ENCODE measurements around the gene NOP56. TPM values are rescaled to one million over a fixed set of nuclear protein-coding genes. Genes with fewer than 3 reads are reported as not detected.

The NOP56 gene
- total RNA-seq, 5 donors from 2014 or later (not counting 1 experiment from before 2014, with no cell fraction given) = 243 to 279 (median 270) TPM

GRCh38 chr20:2619337-2619736, 33.1 kb upstream of the NOP56 start:
- H3K36me3 Mint-ChIP-seq = no peaks in the 10 kb centered on the region
- Histone ChIP-seq H3K27me3 (replicated peaks in 1 of 2; ENCODE audit: control insufficient read depth in 2 of 2, extremely low read depth in 1 of 2, insufficient read depth in 2 of 2, low read length in 1 of 2) (peaks cover 0 to 21% of the 10 kb centered on the region in 2 experiments), H3K4me1 (ENCODE audit: control insufficient read depth in 1 of 2, extremely low read depth in 1 of 2, insufficient read depth in 2 of 2, low read length in 2 of 2) (no peaks in the 10 kb centered on the region), H3K4me3 (ENCODE audit: control insufficient read depth in 1 of 2, extremely low read depth in 1 of 2, low read length in 1 of 2) (no peak overlapping the region), H3K27ac (ENCODE audit: low read length) (no peak overlapping the region), H3K36me3 (ENCODE audit: control insufficient read depth in 2 of 2, extremely low read depth in 1 of 2, insufficient read depth in 1 of 2, low read length in 1 of 2) (no peaks in the 10 kb centered on the region), H3K9me3 (no peaks in the 10 kb centered on the region)
- peaks cover 48 to 49% of the 10 kb centered on the region in 2 donors for H3K27me3 Mint-ChIP-seq
- POLR2A ChIA-PET = no interaction called here
- no peak overlapping the region for H3K27ac Mint-ChIP-seq
- peaks cover 0 to 7% (median 3%) of the 10 kb centered on the region in 3 donors for H3K9me3 Mint-ChIP-seq
- CTCF ChIA-PET = no interaction called here
- no peak overlapping the region for H3K4me3 Mint-ChIP-seq
- no peaks in the 10 kb centered on the region for H3K4me1 Mint-ChIP-seq
- ATAC-seq (replicated peaks in 1 of 4) = no peak
- no peak for DNase-seq
- 50% methylated on average over 2 of the region's 2 CpGs for WGBS (ENCODE audit: insufficient coverage)

GRCh38 chr20:2619961-2620595, 32.4 kb upstream of the NOP56 start:
- Histone ChIP-seq H3K4me3 (ENCODE audit: control insufficient read depth in 1 of 2, extremely low read depth in 1 of 2, low read length in 1 of 2) (no peak overlapping the region), H3K4me1 (ENCODE audit: control insufficient read depth in 1 of 2, extremely low read depth in 1 of 2, insufficient read depth in 2 of 2, low read length in 2 of 2) (no peaks in the 10 kb centered on the region), H3K27ac (ENCODE audit: low read length) (no peak overlapping the region), H3K9me3 (no peaks in the 10 kb centered on the region), H3K36me3 (ENCODE audit: control insufficient read depth in 2 of 2, extremely low read depth in 1 of 2, insufficient read depth in 1 of 2, low read length in 1 of 2) (no peaks in the 10 kb centered on the region), H3K27me3 (replicated peaks in 1 of 2; ENCODE audit: control insufficient read depth in 2 of 2, extremely low read depth in 1 of 2, insufficient read depth in 2 of 2, low read length in 1 of 2) (peaks cover 0 to 21% of the 10 kb centered on the region in 2 experiments)
- no peak overlapping the region for H3K27ac Mint-ChIP-seq
- H3K4me3 Mint-ChIP-seq = no peak overlapping the region
- no peaks in the 10 kb centered on the region for H3K36me3 Mint-ChIP-seq
- H3K4me1 Mint-ChIP-seq = no peaks in the 10 kb centered on the region
- no CpG with 5 or more reads among the region's 3 CpGs for WGBS (ENCODE audit: insufficient coverage)
- CTCF ChIA-PET = no interaction called here
- POLR2A ChIA-PET = no interaction called here
- DNase-seq (no peak), ATAC-seq (replicated peaks in 1 of 4) (no peak)
- H3K9me3 Mint-ChIP-seq = peaks cover 0 to 7% (median 3%) of the 10 kb centered on the region in 3 donors
- peaks cover 47 to 49% of the 10 kb centered on the region in 2 donors for H3K27me3 Mint-ChIP-seq

DNA sequence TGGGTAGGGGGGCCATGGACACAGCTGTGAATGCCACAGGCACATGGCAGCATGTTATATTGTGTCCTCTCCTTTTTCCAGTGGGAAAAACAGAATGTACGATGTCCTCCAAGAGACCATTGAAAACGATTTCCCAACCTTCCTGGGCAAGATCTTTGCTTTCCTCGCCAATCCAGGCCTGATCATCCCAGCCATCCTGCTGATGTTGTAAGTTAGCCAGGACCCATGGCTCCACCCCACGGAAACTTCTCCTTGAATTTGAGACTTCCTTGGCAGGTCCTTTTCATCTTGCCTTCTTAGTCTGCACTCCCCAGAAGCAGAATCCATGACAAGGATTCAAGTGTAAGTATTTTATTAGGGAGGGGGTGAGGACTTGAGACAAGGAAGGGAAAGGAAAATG, 28.2 kb upstream of the NOP56 start:
- CTCF ChIA-PET = no interaction called here
- H3K4me3 ChIP-seq (ENCODE audit: control insufficient read depth in 1 of 2, extremely low read depth in 1 of 2, low read length in 1 of 2) = no peak overlapping the region
- H3K27ac Mint-ChIP-seq = no peak overlapping the region
- H3K36me3 Mint-ChIP-seq = no peaks in the 10 kb centered on the region
- H3K27me3 Mint-ChIP-seq = peaks cover 27 to 32% of the 10 kb centered on the region in 2 donors
- H3K27me3 ChIP-seq (replicated peaks in 1 of 2; ENCODE audit: control insufficient read depth in 2 of 2, extremely low read depth in 1 of 2, insufficient read depth in 2 of 2, low read length in 1 of 2) = peaks cover 0 to 12% of the 10 kb centered on the region in 2 experiments
- H3K4me1 Mint-ChIP-seq = no peaks in the 10 kb centered on the region
- POLR2A ChIA-PET = no interaction called here
- no peak for DNase-seq
- no peak for ATAC-seq (replicated peaks in 1 of 4)
- H3K9me3 Mint-ChIP-seq = peaks cover 5 to 13% (median 9%) of the 10 kb centered on the region in 3 donors
- no peak overlapping the region for H3K27ac ChIP-seq (ENCODE audit: low read length)
- 58% methylated on average over 3 of the region's 4 CpGs for WGBS (ENCODE audit: insufficient coverage)
- no peaks in the 10 kb centered on the region for H3K36me3 ChIP-seq (ENCODE audit: control insufficient read depth in 2 of 2, extremely low read depth in 1 of 2, insufficient read depth in 1 of 2, low read length in 1 of 2)
- H3K4me3 Mint-ChIP-seq = no peak overlapping the region
- no peaks in the 10 kb centered on the region for H3K4me1 ChIP-seq (ENCODE audit: control insufficient read depth in 1 of 2, extremely low read depth in 1 of 2, insufficient read depth in 2 of 2, low read length in 2 of 2)
- no peaks in the 10 kb centered on the region for H3K9me3 ChIP-seq

DNA sequence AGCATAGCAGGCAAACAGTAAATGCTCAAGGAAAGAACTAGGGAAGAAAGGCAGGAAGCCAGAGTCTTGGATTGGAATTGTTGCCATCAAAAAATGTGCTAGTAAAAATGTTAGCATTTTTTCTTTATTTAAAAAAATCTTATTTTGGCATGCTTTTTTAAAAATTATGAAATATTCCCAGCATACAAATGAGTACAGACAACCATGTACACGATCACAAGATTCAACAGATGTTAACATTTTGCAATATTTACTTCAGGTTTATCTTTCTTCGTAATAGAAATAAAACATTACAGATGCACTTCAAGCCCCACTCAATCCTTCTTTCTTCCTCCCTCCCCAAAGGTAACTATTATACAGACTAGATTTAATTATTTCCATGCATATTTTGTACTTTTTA, 27.4 kb upstream of the NOP56 start:
- ChIA-PET POLR2A (no interaction called here), CTCF (no interaction called here)
- H3K27me3 ChIP-seq (replicated peaks in 1 of 2; ENCODE audit: control insufficient read depth in 2 of 2, extremely low read depth in 1 of 2, insufficient read depth in 2 of 2, low read length in 1 of 2) = peaks cover 0 to 8% of the 10 kb centered on the region in 2 experiments

DNA sequence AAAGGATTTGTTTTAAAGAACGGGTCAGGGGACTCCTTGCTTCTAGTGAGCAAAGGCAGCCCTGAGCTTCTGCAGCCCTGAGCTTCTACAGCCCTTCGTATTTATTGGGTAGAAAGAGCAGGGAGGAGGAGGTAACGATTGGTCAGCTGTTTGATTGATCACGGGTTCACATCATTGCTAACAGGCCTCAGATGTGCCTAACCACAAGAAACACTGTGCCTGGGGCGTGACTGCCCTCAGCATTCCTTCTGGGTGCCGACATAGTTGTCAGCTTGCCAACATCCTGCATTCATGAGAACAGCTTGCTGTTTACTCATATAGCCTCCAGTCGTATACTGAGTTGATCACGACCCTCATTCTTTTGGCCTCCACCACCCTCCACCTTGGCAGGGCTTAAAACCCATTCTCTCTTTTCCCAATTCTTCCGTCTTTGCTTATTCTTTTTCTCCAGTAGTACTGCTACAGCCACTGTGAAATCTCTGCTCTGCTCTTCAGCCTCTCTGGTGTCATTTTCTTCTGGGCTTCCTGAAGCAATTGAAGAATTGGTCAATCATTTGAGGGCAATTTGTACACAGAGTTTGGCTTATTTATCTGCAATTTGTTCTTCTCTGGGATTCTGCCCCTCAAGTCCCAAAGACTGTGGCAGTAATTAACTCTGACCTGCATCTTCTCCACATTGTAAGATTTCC, 25.4 kb upstream of the NOP56 start:
- no peak overlapping the region for H3K4me3 ChIP-seq (ENCODE audit: control insufficient read depth in 1 of 2, extremely low read depth in 1 of 2, low read length in 1 of 2)
- H3K27me3 ChIP-seq (replicated peaks in 1 of 2; ENCODE audit: control insufficient read depth in 2 of 2, extremely low read depth in 1 of 2, insufficient read depth in 2 of 2, low read length in 1 of 2) = peaks cover 0 to 14% of the 10 kb centered on the region in 2 experiments
- no peaks in the 10 kb centered on the region for H3K36me3 ChIP-seq (ENCODE audit: control insufficient read depth in 2 of 2, extremely low read depth in 1 of 2, insufficient read depth in 1 of 2, low read length in 1 of 2)
- no peak overlapping the region for H3K27ac Mint-ChIP-seq
- peaks cover 20 to 27% of the 10 kb centered on the region in 2 donors for H3K27me3 Mint-ChIP-seq
- ATAC-seq (replicated peaks in 1 of 4) (no peak), DNase-seq (no peak)
- H3K36me3 Mint-ChIP-seq = no peaks in the 10 kb centered on the region
- H3K4me3 Mint-ChIP-seq = no peak overlapping the region
- H3K4me1 ChIP-seq (ENCODE audit: control insufficient read depth in 1 of 2, extremely low read depth in 1 of 2, insufficient read depth in 2 of 2, low read length in 2 of 2) = no peaks in the 10 kb centered on the region
- H3K9me3 ChIP-seq = no peaks in the 10 kb centered on the region
- no peaks in the 10 kb centered on the region for H3K4me1 Mint-ChIP-seq
- H3K9me3 Mint-ChIP-seq = peaks cover 5 to 24% (median 10%) of the 10 kb centered on the region in 3 donors
- WGBS (ENCODE audit: insufficient coverage) = 75% methylated on average over 8 of the region's 9 CpGs
- H3K27ac ChIP-seq (ENCODE audit: low read length) = no peak overlapping the region
- CTCF ChIA-PET = no interaction called here
- POLR2A ChIA-PET = no interaction called here

More for the DNA sequence above, 27.4 kb upstream of the NOP56 start:
- ATAC-seq (replicated peaks in 1 of 4) (no peak), DNase-seq (no peak)
- Mint-ChIP-seq H3K4me1 (no peaks in the 10 kb centered on the region), H3K36me3 (no peaks in the 10 kb centered on the region), H3K9me3 (peaks cover 5 to 9% (median 6%) of the 10 kb centered on the region in 3 donors), H3K4me3 (no peak overlapping the region), H3K27ac (no peak overlapping the region), H3K27me3 (peaks cover 19 to 24% of the 10 kb centered on the region in 2 donors)
- no peaks in the 10 kb centered on the region for H3K4me1 ChIP-seq (ENCODE audit: control insufficient read depth in 1 of 2, extremely low read depth in 1 of 2, insufficient read depth in 2 of 2, low read length in 2 of 2)
- no peak overlapping the region for H3K27ac ChIP-seq (ENCODE audit: low read length)
- H3K9me3 ChIP-seq = no peaks in the 10 kb centered on the region
- no peak overlapping the region for H3K4me3 ChIP-seq (ENCODE audit: control insufficient read depth in 1 of 2, extremely low read depth in 1 of 2, low read length in 1 of 2)
- WGBS (ENCODE audit: insufficient coverage) = no CpG with 5 or more reads among the region's 2 CpGs
- no peaks in the 10 kb centered on the region for H3K36me3 ChIP-seq (ENCODE audit: control insufficient read depth in 2 of 2, extremely low read depth in 1 of 2, insufficient read depth in 1 of 2, low read length in 1 of 2)

GRCh38 chr20:2631228-2631627, 21.2 kb upstream of the NOP56 start:
- Histone ChIP-seq H3K9me3 (no peaks in the 10 kb centered on the region), H3K36me3 (ENCODE audit: control insufficient read depth in 2 of 2, extremely low read depth in 1 of 2, insufficient read depth in 1 of 2, low read length in 1 of 2) (no peaks in the 10 kb centered on the region), H3K27ac (ENCODE audit: low read length) (no peak overlapping the region), H3K27me3 (replicated peaks in 1 of 2; ENCODE audit: control insufficient read depth in 2 of 2, extremely low read depth in 1 of 2, insufficient read depth in 2 of 2, low read length in 1 of 2) (peaks cover 0 to 14% of the 10 kb centered on the region in 2 experiments), H3K4me3 (ENCODE audit: control insufficient read depth in 1 of 2, extremely low read depth in 1 of 2, low read length in 1 of 2) (no peak overlapping the region), H3K4me1 (ENCODE audit: control insufficient read depth in 1 of 2, extremely low read depth in 1 of 2, insufficient read depth in 2 of 2, low read length in 2 of 2) (no peaks in the 10 kb centered on the region)
- peaks cover 23 to 27% of the 10 kb centered on the region in 2 donors for H3K27me3 Mint-ChIP-seq
- H3K36me3 Mint-ChIP-seq = no peaks in the 10 kb centered on the region
- DNase-seq = no peak
- ChIA-PET POLR2A (no interaction called here), CTCF (no interaction called here)
- no CpG with 5 or more reads among the region's 1 CpG for WGBS (ENCODE audit: insufficient coverage)
- ATAC-seq (replicated peaks in 1 of 4) = no peak
- H3K4me1 Mint-ChIP-seq = no peaks in the 10 kb centered on the region
- peaks cover 4 to 19% (median 6%) of the 10 kb centered on the region in 3 donors for H3K9me3 Mint-ChIP-seq
- H3K27ac Mint-ChIP-seq = no peak overlapping the region
- no peak overlapping the region for H3K4me3 Mint-ChIP-seq

Data from T-cell (primary cell).